NCI-H2029 (cell line): ENCODE measurements around the gene TICRR.
"Not testable (repeated sequence)": the region's sequence is repeated elsewhere in the genome, so short reads cannot be mapped to it uniquely, and the experiment has no call there.

Experiments
- DNase-seq: peaks from one replicate; lab custom pipeline; 2025; lab: John Stamatoyannopoulos, UW

Gene TICRR

GRCh38 chr15:89569090-89569745, 6.1 kb upstream of the TICRR start:
- no peak for DNase-seq

DNA sequence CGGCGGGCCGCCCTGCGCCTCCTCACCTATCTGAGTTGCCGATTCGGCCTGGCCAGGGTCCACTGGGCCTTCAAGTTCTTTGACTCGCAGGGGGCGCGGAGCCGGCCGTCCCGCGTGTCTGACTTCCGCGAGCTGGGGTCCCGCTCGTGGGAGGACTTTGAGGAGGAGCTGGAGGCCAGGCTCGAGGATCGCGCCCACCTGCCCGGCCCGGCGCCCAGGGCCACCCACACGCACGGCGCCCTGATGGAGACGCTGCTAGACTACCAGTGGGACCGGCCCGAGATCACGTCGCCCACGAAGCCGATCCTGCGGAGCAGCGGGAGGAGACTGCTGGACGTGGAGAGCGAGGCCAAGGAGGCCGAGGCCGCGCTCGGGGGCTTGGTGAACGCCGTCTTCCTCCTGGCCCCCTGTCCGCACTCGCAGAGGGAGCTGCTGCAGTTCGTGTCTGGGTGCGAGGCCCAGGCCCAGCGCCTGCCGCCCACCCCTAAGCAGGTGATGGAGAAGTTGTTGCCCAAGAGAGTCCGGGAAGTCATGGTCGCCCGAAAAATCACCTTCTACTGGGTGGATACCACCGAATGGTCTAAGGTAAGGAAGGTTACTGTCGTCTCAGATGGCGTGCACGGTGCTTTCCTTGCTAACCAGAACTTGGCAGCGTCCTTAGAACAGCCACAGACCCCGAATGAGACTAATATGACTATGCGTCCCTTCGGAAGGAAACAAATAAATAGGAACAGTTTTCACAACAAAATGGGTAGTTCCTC, 567 bp downstream of the TICRR start:
- DNase-seq = no peak

- DNase-seq = no peak
These were observed 1.1 kb downstream of the TICRR start for GRCh38 chr15:89576417-89576773.

- no peak for DNase-seq
These were observed 2.5 kb downstream of the TICRR start for GRCh38 chr15:89577776-89578115.

DNA sequence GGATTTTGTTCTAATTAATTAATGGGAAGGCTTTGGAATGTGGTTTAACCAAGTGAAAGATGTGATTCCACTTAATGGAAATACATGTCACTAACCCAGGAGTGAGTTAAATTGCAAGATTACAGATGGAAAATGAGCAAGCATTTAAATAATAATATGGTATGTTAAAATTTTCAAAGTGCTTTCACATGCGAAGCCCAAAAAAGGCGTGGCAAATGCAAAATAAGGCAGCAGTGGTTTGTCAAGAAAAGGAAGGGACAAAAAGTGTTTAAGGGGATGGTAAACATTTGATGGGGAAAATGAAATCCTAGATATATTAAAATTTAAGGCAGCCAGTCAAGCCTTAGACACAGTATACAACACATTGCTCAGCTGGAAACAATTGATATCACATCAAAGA, 2.9 kb downstream of the TICRR start:
- no peak for DNase-seq

DNA sequence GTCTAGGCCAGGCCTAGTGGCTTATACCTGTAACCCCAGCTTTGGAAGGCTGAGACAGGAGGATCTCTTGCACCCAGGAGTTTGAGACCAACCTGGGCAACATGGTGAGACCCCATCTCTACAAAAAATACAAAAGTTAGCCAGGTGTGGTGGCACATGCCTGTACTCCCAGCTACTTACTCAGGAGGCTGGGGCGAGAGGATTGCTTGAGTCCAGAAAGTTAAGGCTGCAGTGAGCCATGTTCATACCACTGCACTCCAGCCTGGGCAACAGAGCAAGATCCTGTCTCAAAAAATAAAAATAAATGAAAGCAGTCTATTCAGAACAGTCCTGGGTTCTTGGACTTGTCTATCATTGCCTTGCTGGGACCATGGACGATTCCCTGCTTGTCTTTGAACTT, 5.5 kb downstream of the TICRR start:
- not testable (repeated sequence) for DNase-seq

GRCh38 chr15:89586651-89587050, 11.4 kb downstream of the TICRR start:
- DNase-seq = no peak

DNA sequence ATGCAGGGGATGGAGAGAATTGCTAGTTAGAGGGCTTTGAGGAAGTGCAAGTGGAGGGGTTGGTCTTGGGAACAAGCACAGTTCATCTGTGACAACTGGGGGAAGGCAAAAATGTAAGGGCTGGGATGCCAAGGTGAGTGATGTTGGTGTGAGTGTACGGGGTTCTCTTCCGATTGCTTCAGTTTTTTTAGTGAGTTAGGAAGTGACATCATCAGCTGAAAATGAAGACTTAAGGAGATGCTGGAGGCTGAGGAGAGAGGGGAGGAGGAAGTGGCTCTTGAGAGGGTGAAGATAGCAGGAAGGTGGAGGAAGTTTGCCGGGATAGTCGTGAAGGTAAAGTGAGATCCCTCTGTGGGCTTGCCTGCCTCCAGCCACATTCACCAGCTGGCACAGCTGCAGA, 12.7 kb downstream of the TICRR start:
- no peak for DNase-seq

- DNase-seq = no peak
These were observed 16.6 kb downstream of the TICRR start for GRCh38 chr15:89591834-89592233.

DNA sequence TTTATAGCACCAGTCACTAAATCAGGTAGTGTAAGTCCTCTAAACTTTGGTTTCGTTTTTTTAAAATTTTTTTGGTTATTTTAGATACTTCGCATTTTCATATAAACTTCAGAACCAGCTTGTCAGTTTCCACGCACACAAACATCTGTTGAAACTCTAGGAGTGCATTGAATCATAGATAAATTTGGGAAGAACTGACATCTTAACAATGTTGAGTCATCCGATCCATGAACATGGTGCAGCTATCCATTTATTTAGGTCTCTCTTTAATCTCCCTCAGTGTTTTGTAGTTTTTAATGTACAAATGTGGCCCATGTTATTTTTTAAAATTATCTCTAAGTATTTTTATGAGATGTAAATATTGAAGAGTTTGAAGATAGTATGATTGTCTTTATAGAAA, 17.7 kb downstream of the TICRR start:
- DNase-seq = no peak

- no peak for DNase-seq
These were observed 23.8 kb downstream of the TICRR start for GRCh38 chr15:89599021-89599420.

GRCh38 chr15:89611317-89611716, 36.0 kb downstream of the TICRR start:
- no peak for DNase-seq

DNA sequence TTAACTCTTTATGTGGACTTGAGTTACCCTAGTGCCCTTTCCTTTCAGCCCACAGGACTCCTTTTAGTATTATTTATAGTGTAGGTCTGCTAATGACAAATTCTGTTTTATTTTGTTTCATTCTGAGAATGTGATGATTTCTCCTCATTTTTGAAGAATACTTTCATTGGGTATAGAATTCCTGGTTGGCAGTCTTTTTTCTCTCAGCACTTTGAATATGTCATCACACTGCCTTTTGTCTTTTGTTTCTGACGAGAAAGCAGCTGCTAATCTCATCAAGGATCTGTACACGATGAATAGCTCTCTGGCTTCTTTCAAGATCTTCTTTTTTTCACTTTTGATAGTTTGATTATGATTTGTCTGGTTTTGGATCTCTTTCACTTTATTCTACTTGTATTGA, 37.8 kb downstream of the TICRR start:
- no peak for DNase-seq

- DNase-seq = no peak
These were observed 38.9 kb downstream of the TICRR start for GRCh38 chr15:89614164-89614563.

DNA sequence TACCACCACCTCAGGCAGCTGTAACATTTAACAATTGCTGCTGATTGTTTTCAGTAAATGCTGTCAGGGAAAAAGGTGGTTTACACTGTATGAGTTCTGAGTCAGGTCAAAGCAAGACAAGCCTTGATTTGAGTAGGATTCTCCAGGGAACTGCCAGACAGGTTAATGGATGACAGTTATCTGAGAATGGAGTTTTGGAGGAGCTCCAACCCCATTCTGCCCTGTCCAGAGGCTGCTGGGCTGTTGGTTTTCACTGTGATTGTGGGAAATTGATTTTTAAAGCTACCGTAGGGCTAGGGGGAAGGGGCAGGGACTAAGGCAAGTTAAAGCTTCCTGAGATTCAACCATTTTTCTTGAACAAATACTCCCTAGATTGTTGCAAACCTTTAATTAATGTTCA, 39.9 kb downstream of the TICRR start:
- DNase-seq = no peak

- DNase-seq = no peak
These were observed 41.0 kb downstream of the TICRR start for GRCh38 chr15:89616228-89616627.

DNA sequence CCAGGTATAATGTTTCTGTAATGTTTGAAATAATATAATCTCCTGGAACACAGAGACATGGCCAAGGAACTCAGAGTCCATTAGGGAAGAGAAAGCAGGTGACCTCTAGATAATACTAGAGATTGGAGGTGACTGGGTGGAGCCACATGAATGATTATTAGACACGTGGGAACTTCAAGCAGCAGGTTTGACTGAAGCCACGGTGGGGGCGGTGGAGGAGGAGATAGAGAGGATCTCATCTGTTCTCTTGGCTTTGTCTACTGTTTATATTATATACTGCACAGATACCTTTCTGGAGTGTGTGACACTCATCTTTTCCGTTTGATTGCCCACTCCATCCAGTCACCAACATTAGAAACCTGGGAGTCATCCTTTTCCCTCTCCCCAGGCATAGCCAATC, 46.3 kb downstream of the TICRR start:
- no peak for DNase-seq

GRCh38 chr15:89623165-89623564, 47.9 kb downstream of the TICRR start:
- DNase-seq = no peak

GRCh38 chr15:89625716-89626115, 50.4 kb downstream of the TICRR start:
- no peak for DNase-seq

- DNase-seq = no peak
These were observed 52.1 kb downstream of the TICRR start for GRCh38 chr15:89627256-89627970.

DNA sequence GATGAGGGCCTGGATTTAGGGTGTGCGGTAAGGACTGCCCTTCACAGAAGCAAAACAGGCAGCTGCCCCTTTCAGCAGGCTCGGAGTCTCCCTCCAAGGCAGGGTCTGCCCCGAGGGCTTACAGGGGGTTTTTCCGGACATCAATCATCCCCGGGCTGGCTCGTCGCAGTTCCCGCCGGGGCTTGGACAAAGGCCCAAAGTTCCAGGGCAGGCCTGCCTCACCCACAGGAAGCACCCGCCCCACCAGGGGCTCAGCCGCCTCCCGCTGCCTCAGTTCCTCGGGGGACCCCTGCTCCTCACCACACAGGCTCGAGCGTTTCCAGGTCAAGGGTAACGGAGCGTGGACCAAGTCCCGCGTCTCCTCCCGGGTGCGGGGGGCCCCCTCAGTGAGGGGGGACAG, 53.0 kb downstream of the TICRR start:
- no peak for DNase-seq

- no peak for DNase-seq
These were observed 53.8 kb downstream of the TICRR start for GRCh38 chr15:89628806-89629715.
